Activated naive CD8-positive, alpha-beta T cell (primary cell): Measurements from ENCODE around the gene SETD1B.
"Not testable (repeated sequence)": the region's sequence is repeated elsewhere in the genome, so short reads cannot be mapped to it uniquely, and the experiment has no call there.

Experiments used
- H3K27ac Mint-ChIP-seq: one replicate; pipeline ENCODE4 v1.8.0; 2021; ENCODE audit warnings: mixed read lengths
- H3K27me3 Mint-ChIP-seq: one replicate; pipeline ENCODE4 v1.8.0; 2021; ENCODE audit warnings: mixed read lengths
- H3K36me3 Mint-ChIP-seq: one replicate; pipeline ENCODE4 v1.8.0; 2021; ENCODE audit warnings: mixed read lengths
- H3K4me1 Mint-ChIP-seq: one replicate; pipeline ENCODE4 v1.8.0; 2021; ENCODE audit warnings: low read depth, mixed read lengths
- H3K4me3 Mint-ChIP-seq: one replicate; pipeline ENCODE4 v1.8.0; 2021; ENCODE audit warnings: mild to moderate bottlenecking, mixed read lengths
- H3K9me3 Mint-ChIP-seq: one replicate; pipeline ENCODE4 v1.8.0; 2021; ENCODE audit warnings: low read depth, mixed read lengths

The SETD1B gene

DNA sequence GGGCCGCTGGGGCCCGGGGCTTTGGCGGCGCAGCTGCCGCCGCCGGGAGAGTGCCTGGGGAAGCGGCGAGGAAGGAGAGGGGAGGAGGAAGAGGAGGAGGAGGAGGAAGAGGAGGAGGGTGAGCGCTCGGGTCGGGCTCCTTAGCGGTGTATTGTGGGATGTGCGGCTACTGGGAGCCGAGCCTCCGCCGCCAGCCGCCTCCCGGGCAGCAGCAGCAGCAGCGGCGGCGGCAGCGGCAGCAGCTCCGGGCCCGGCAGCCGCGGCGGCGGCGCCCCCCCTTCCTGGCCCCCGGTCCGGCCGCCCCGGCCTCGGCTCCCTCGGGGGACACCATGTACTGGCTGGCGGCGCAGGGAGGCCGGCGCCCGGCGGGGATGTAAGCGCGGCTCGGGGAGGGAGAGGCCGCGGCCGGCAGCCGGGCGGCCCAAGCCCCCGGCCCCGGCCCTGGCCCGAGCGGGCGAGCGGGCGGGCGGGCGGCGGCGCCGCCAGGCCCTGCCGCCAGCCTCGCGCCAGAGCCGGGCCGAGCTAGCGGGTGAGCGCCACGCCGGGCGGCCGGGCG lies at the start of gene SETD1B:
Gene SETD1B (plus strand): TSS at position 149 of the 556 bp plus-strand sequence. CDS start 729 bp downstream, outside the sequence.
- H3K36me3 Mint-ChIP-seq = peaks cover 2% of the 10 kb centered on the region
- peak within 1 kb of the TSS; percentile 95 for H3K4me3 Mint-ChIP-seq
- H3K9me3 Mint-ChIP-seq = no peaks in the 10 kb centered on the region
- H3K27ac Mint-ChIP-seq = peak within 1 kb of the TSS; percentile 98
- no peaks in the 10 kb centered on the region for H3K27me3 Mint-ChIP-seq
- peaks cover 41% of the 10 kb centered on the region for H3K4me1 Mint-ChIP-seq

GRCh38 chr12:121754836-121755235 lies 49.0 kb upstream of the SETD1B start:
- no peak overlapping the region for H3K4me3 Mint-ChIP-seq
- H3K36me3 Mint-ChIP-seq = peaks cover 2% of the 10 kb centered on the region
- H3K27me3 Mint-ChIP-seq = no peaks in the 10 kb centered on the region
- no peaks in the 10 kb centered on the region for H3K9me3 Mint-ChIP-seq
- no peak overlapping the region for H3K27ac Mint-ChIP-seq
- peaks cover 17% of the 10 kb centered on the region for H3K4me1 Mint-ChIP-seq

DNA sequence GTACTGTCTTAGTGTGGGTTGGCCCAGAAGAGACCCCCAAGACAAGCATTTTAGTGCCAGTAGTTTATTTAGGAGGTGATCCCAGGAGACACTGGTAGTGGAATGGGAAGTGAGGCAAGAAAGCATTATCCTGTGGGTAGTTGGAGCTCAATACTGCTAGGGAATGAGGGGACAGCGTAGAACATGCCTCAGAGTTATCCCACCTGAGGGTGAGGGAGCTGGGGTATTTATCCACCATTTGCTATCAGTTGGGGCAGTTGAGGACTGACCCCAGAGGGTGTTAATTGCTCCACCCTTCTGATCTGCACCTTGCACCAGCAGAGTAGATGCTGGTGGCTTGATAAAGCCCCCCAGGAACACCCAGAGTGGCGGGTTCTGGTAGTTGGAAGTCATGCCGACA lies 48.2 kb upstream of the SETD1B start:
- H3K27ac Mint-ChIP-seq = no peak overlapping the region
- H3K9me3 Mint-ChIP-seq = no peaks in the 10 kb centered on the region
- H3K4me3 Mint-ChIP-seq = no peak overlapping the region
- H3K27me3 Mint-ChIP-seq = no peaks in the 10 kb centered on the region
- H3K4me1 Mint-ChIP-seq = peaks cover 15% of the 10 kb centered on the region
- H3K36me3 Mint-ChIP-seq = peaks cover 2% of the 10 kb centered on the region

DNA sequence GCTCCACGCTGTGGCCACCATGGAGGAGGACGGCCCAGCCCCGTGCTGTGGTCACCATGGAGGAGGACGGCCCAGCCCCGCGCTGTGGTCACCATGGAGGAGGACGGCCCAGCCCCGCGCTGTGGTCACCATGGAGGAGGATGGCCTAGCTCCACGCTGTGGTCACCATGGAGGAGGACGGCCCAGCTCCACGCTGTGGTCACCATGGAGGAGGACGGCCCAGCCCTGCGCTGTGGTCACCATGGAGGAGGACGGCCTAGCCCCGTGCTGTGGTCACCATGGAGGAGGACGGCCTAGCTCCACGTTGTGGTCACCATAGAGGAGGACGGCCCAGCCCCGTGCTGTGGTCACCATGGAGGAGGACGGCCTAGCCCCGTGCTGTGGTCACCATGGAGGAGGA lies 45.3 kb upstream of the SETD1B start:
- H3K4me1 Mint-ChIP-seq = peaks cover 16% of the 10 kb centered on the region
- H3K4me3 Mint-ChIP-seq, H3K27ac Mint-ChIP-seq, H3K27me3 Mint-ChIP-seq, H3K36me3 Mint-ChIP-seq, H3K9me3 Mint-ChIP-seq: not testable (repeated sequence)

DNA sequence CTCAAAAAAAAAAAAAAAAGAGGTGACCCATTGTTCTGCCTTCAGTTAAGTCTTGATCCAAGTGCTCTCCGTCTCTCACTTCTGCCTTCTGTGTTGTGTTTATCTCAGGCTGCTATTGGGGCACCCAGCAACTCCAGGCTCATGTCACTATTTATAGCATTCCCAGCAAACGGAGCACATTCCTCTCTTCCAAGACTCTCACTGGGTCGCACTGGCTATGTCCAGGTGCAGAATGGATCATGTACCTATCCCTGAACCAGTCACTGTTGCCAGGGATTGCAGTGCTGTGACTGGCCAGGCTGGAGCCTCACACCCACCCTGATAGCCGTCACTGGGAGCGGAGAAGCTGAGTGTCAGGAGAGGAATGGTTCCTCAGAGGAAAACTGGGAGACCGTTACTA lies 41.5 kb upstream of the SETD1B start:
- peaks cover 2% of the 10 kb centered on the region for H3K36me3 Mint-ChIP-seq
- no peak overlapping the region for H3K4me3 Mint-ChIP-seq
- no peaks in the 10 kb centered on the region for H3K27me3 Mint-ChIP-seq
- no peak overlapping the region for H3K27ac Mint-ChIP-seq
- no peaks in the 10 kb centered on the region for H3K9me3 Mint-ChIP-seq
- peaks cover 2% of the 10 kb centered on the region for H3K4me1 Mint-ChIP-seq

DNA sequence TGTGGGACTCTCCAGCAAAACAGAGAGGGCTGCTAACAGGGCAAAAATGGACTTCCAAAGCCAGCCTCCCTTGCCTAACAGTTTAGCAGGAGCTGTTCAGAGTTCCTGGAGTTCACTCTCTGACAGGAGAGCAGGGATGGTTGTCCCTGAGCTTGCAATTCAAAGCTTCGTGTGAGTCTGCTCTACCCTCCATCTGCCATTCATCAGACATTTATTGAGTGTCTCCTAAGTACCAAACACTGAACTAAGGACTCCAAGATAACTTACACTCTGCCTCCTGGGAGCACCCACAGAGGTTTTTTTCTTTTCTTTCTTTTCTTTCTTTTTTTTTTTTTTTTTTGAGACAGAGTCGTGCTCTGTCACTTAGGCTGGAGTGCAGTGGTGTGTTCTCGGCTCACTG lies 39.0 kb upstream of the SETD1B start:
- Mint-ChIP-seq H3K27ac (no peak overlapping the region), H3K4me3 (no peak overlapping the region), H3K36me3 (peaks cover 2% of the 10 kb centered on the region), H3K27me3 (no peaks in the 10 kb centered on the region), H3K9me3 (no peaks in the 10 kb centered on the region), H3K4me1 (peaks cover 2% of the 10 kb centered on the region)

DNA sequence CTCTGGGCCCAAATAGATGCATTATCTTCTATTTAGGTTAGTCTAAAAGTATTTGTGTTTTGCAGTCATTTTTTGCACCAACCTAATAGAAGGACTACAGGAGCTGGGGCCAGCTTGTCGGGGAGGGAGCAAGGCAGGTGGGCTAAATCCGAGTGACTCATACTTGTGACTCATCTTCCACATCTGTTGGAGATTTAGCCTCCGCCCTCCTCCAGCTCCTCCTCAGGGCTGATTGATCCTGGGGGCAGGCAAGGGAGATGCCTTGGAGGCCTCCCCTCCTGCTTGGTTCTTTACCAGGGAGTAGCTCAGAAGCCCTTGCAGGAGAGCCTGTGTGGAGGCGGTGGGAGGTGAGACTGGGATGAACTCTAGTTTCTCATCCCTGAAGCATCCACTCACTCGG lies 38.2 kb upstream of the SETD1B start:
- no peaks in the 10 kb centered on the region for H3K27me3 Mint-ChIP-seq
- H3K4me3 Mint-ChIP-seq = no peak overlapping the region
- no peaks in the 10 kb centered on the region for H3K9me3 Mint-ChIP-seq
- no peak overlapping the region for H3K27ac Mint-ChIP-seq
- peaks cover 2% of the 10 kb centered on the region for H3K36me3 Mint-ChIP-seq
- H3K4me1 Mint-ChIP-seq = peaks cover 2% of the 10 kb centered on the region

DNA sequence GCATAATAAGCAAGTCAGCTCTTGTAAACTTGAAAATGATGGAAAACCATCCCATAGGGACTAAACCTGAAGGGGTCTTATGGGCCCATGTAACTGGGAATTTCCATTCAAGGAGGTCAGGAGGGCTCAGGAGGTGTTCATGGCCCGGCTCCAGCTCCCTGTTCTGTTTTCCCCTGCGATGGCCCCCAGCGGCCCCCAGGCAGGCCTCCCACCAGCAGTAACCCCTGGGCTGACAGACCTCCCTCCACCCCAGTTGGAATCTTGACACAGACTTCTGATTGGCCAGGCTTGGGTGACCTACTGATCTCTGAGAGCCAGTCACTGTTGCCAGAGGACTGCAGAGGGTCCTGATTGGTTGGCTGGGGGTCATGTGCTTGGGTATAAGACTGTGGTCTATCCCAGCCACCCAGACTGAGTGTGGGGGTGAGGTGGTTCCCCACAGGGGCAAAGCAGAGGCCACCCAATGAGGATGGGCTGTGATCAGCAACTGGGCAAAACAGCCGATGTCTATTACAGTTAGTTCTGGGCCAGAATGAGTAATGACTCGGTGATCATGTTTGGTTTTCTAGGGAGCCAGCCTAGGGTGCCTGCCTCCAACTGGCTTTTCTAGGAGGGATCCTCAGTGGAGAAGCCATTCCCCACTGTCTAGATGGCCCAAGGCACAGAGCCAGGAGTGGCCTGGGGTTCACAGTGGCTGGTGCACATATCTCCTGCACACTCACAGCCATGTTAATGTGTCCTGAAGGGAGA lies 37.3 kb upstream of the SETD1B start:
- no peak overlapping the region for H3K27ac Mint-ChIP-seq
- H3K27me3 Mint-ChIP-seq = no peaks in the 10 kb centered on the region
- H3K4me3 Mint-ChIP-seq = no peak overlapping the region
- no peaks in the 10 kb centered on the region for H3K9me3 Mint-ChIP-seq
- H3K4me1 Mint-ChIP-seq = peaks cover 2% of the 10 kb centered on the region
- H3K36me3 Mint-ChIP-seq = peaks cover 2% of the 10 kb centered on the region

DNA sequence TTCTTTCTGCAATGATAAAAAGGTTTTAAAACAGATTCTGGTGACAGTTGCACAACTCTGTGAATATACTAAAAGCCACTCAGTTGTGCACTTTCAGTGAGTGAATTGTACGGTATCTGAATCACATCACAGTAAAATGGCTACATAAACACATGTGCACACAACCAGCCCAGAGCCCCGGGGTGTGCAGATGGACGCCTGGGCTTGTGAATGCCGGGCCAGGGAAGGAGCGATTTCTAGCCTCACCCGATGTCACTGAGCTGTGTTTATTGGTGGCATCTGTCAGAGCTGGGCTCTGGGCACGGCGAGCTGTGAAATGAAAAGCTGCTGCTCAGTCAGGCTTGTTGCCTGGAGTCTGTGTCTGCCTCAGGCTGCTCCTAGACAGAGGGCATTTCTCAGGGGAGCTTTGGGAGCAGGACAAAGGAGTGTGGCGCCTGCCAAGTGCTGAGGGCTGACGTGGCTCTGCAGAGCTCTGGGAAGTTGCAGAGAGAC lies 36.2 kb upstream of the SETD1B start:
- Mint-ChIP-seq H3K9me3 (no peaks in the 10 kb centered on the region), H3K4me3 (no peak overlapping the region), H3K27me3 (no peaks in the 10 kb centered on the region), H3K27ac (no peak overlapping the region), H3K36me3 (no peaks in the 10 kb centered on the region), H3K4me1 (no peaks in the 10 kb centered on the region)

DNA sequence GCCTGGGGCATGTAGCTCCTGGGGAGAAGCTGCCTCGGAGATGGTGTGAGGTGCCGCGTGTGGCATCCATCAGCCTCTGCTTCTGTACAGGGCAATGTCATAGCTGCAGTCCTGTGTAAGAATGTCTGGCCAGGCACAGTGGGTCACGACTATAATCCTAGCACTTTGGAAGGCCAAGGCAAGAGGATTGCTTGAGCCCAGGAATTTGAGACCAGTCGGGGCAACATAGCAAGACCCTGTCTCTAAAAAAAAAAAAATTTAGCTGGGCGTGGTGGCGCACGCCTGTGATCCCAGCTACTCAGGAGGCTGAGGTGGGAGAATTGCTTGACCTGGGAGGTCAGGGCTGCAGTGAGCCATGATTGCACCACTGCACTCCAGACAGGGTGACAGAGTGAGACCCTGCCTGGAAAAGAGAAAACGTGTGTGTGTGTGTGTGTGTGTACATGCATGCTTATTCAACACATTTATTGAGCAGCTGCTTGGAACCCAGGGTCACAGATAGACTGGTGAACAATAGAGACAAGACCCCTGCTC lies 34.4 kb upstream of the SETD1B start:
- no peaks in the 10 kb centered on the region for H3K27me3 Mint-ChIP-seq
- no peaks in the 10 kb centered on the region for H3K9me3 Mint-ChIP-seq
- no peak overlapping the region for H3K27ac Mint-ChIP-seq
- peaks cover 13% of the 10 kb centered on the region for H3K4me1 Mint-ChIP-seq
- H3K36me3 Mint-ChIP-seq = no peaks in the 10 kb centered on the region
- H3K4me3 Mint-ChIP-seq = no peak overlapping the region

DNA sequence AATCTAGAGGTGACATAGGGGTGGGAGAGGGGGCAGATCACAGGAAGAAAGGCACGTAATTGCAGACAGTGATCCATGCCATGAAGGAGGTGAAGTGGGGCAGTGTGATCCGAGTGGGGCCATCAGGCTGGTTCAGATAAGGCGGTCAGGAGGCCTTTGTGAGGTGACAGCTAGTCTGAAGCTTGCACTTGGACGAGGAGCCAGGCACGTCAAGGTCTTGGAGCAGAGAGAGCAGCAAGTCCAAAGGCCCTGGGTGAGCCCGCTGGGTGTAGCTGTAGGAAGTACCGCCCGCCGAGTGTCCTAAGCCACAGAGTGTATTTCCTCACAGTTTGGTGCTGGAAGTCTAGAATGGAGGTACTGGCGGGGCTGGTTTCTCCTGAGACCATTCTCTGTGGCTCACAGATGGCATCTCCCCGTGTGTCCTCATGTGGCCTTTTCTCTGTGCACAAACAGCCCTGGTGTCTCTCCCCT lies 33.9 kb upstream of the SETD1B start:
- Mint-ChIP-seq H3K4me1 (peaks cover 13% of the 10 kb centered on the region), H3K4me3 (no peak overlapping the region), H3K27ac (no peak overlapping the region), H3K27me3 (no peaks in the 10 kb centered on the region), H3K9me3 (no peaks in the 10 kb centered on the region), H3K36me3 (no peaks in the 10 kb centered on the region)

- Mint-ChIP-seq H3K27ac (no peak overlapping the region), H3K4me3 (no peak overlapping the region), H3K4me1 (peaks cover 13% of the 10 kb centered on the region), H3K27me3 (no peaks in the 10 kb centered on the region), H3K36me3 (no peaks in the 10 kb centered on the region), H3K9me3 (no peaks in the 10 kb centered on the region)
Observed at GRCh38 chr12:121770388-121770787, 33.4 kb upstream of the SETD1B start.

- Mint-ChIP-seq H3K9me3 (no peaks in the 10 kb centered on the region), H3K4me1 (peaks cover 14% of the 10 kb centered on the region), H3K27me3 (no peaks in the 10 kb centered on the region), H3K4me3 (no peak overlapping the region), H3K36me3 (no peaks in the 10 kb centered on the region), H3K27ac (no peak overlapping the region)
Observed at GRCh38 chr12:121770813-121771625, 32.8 kb upstream of the SETD1B start.

GRCh38 chr12:121773011-121773777 lies 30.6 kb upstream of the SETD1B start:
- Mint-ChIP-seq H3K36me3 (no peaks in the 10 kb centered on the region), H3K9me3 (no peaks in the 10 kb centered on the region)

More at GRCh38 chr12:121773011-121773777, 30.6 kb upstream of the SETD1B start:
- H3K27ac Mint-ChIP-seq = no peak overlapping the region
- no peaks in the 10 kb centered on the region for H3K27me3 Mint-ChIP-seq
- peaks cover 16% of the 10 kb centered on the region for H3K4me1 Mint-ChIP-seq
- H3K4me3 Mint-ChIP-seq = no peak overlapping the region
